K562 (cell line): ENCODE measurements around the gene SLC9A1. TPM values are rescaled to one million over a fixed set of nuclear protein-coding genes. Genes with fewer than 3 reads are reported as not detected.

Experiments
- CBFA2T2 ChIP-seq: fragments of 450-650 bp; conservative IDR thresholded peaks from 2 replicates; pipeline ENCODE4 v1.6.1; 2017; ENCODE audit warnings: mild to moderate bottlenecking
- COPS2 ChIP-seq: fragments of 450-650 bp; conservative IDR thresholded peaks from 2 replicates; pipeline ENCODE4 v1.6.1; 2016; ENCODE audit warnings: mild to moderate bottlenecking, moderate library complexity
- CREM ChIP-seq: IDR thresholded peaks from 2 replicates; pipeline ENCODE4 v1.6.1; 2014; ENCODE audit warnings: antibody characterized with exemption, low read depth
- EP300 ChIP-seq: IDR thresholded peaks from 2 replicates; pipeline ENCODE4 v1.6.1; 2012; ENCODE audit warnings: low read length, improper control_type of control experiment
- GABPB2 ChIP-seq: fragments of 250-450 bp; sonication (Bioruptor Pico); conservative IDR thresholded peaks from 2 replicates; pipeline ENCODE4 v1.5.1; 2021; ENCODE audit warnings: mild to moderate bottlenecking
- KDM1A ChIP-seq, 2 experiments: fragments of 450-650 bp; IDR thresholded peaks; 2 replicates each; pipeline ENCODE4 v1.6.1; 2016; ENCODE audit warnings: mild to moderate bottlenecking in 2 of 2
- MAFF ChIP-seq: IDR thresholded peaks from 2 replicates; pipeline ENCODE4 v1.6.1; 2012; ENCODE audit warnings: low read length, improper control_type of control experiment
- MTA3 ChIP-seq: fragments of 450-650 bp; formaldehyde crosslinking; IDR thresholded peaks from 2 replicates; pipeline ENCODE4 v1.6.1; 2017; ENCODE audit warnings: mild to moderate bottlenecking, borderline replicate concordance
- MXI1 ChIP-seq: IDR thresholded peaks from 2 replicates; pipeline ENCODE4 v1.6.1; 2011; ENCODE audit warnings: low read depth, mild to moderate bottlenecking, improper control_type of control experiment, low read length
- PBX2 ChIP-seq, 2 experiments: IDR thresholded peaks in 1 of 2; conservative IDR thresholded peaks in 1 of 2; 2 replicates each; pipeline ENCODE4 v1.6.1; 2016; ENCODE audit warnings: low read depth in 2 of 2, mild to moderate bottlenecking in 1 of 2, missing compliant biosample characterization in 1 of 2, missing genetic modification characterization in 1 of 2, moderate library complexity in 1 of 2
- PKNOX1 ChIP-seq: fragments of 450-650 bp; IDR thresholded peaks from 2 replicates; pipeline ENCODE4 v1.6.1; 2016
- REST ChIP-seq, 2 experiments: fragments of 450-650 bp; formaldehyde crosslinking in 1 of 2; IDR thresholded peaks; 2 replicates each; pipeline versions ENCODE4 v1.4.0 to v1.6.1; 2014 to 2020; ENCODE audit warnings: mild to moderate bottlenecking in 2 of 2, borderline replicate concordance in 1 of 2, low read depth in 1 of 2
- SIX5 ChIP-seq, 2 experiments: IDR thresholded peaks; 2 replicates each; pipeline ENCODE4 v1.6.1; 2011; ENCODE audit warnings: low read length in 2 of 2, borderline replicate concordance in 1 of 2, low read depth in 1 of 2, mild to moderate bottlenecking in 1 of 2, moderate library complexity in 1 of 2; ENCODE audit not compliant: insufficient read depth in 1 of 2
- SLC30A9 ChIP-seq: fragments of 250-450 bp; sonication (Bioruptor Pico); IDR thresholded peaks from 2 replicates; pipeline ENCODE4 v1.8.0; 2022; ENCODE audit warnings: mild to moderate bottlenecking, moderate library complexity
- TEAD1 ChIP-seq, 2 experiments: fragments of 450-650 bp in 1 of 2; sonication (generic) in 1 of 2; formaldehyde crosslinking; IDR thresholded peaks; 2 replicates each; pipeline versions ENCODE4 v1.4.0 to v1.8.0; 2020 to 2022; ENCODE audit warnings: mild to moderate bottlenecking in 2 of 2, missing genetic modification reagents in 1 of 2
- TRIM24 ChIP-seq, 2 experiments: fragments of 450-650 bp; IDR thresholded peaks; 2 replicates each; pipeline ENCODE4 v1.6.1; 2016
- polyA plus RNA-seq, 8 experiments: library from polyadenylated mRNA; depleted of rRNA in 4 of 8; stranded (reverse) in 5 of 8; unstranded in 3 of 8; fragments of >200 nt; fragmentation: Nextera tagmentation in 2 of 8; fragmentation: Illumina TruSeq in 1 of 8; extraction: Ambion mirVana in 2 of 8; extraction: Trizol in 1 of 8; gene quantifications; 2 replicates each; pipeline versions ENCODE4 v1.2.1 to v1.2.3, GENCODE V29; 2011 to 2014; ENCODE audit warnings: inconsistent platforms in 1 of 8, missing spikeins in 1 of 8
- total RNA-seq, 7 experiments: library from RNA; depleted of rRNA in 6 of 7; stranded (reverse); fragments of >200 nt in 6 of 7; fragmentation: Illumina TruSeq in 2 of 7; extraction: Trizol in 2 of 7; gene quantifications; 2 replicates each; pipeline versions ENCODE4 v1.2.1 to v1.2.3, GENCODE V29; 2011 to 2021; ENCODE audit warnings: low replicate concordance in 1 of 7

SLC9A1 gene
- total and polyA plus RNA-seq, 9 of the 15 experiments (the other 6 are each of a cell fraction or from before 2014, with no cell fraction given), result 0.59 to 14.4 (median 2.0) TPM

- no peak for TF ChIP-seq REST (IDR thresholded peaks at IDR 0.05; ENCODE audit: borderline replicate concordance)
- TF ChIP-seq REST (CRISPR knock-in tag; IDR thresholded peaks at IDR 0.05; ENCODE audit: low read depth), result peak; percentile 7; the same call in 1 of the 2 replicates
- no peak for TF ChIP-seq COPS2
- no peak for TF ChIP-seq KDM1A (IDR thresholded peaks at IDR 0.05)
- TF ChIP-seq MAFF, result 0 out of 2 replicates have a peak, but pooled peaks have one; percentile 0
- 0 out of 2 replicates have a peak, but pooled peaks have one; percentile 30 for TF ChIP-seq MTA3
- 0 out of 4 replicates have a peak, but pooled peaks of 1 of the 2 experiments have one; percentile 5 for TF ChIP-seq TRIM24 (IDR thresholded peaks at IDR 0.05)
- TF ChIP-seq CREM, result no peak
- TF ChIP-seq GABPB2 (CRISPR knock-in tag), result peak; percentile 7; the same call in 1 of the 2 replicates
- TF ChIP-seq PBX2 (CRISPR knock-in tag; IDR thresholded peaks at IDR 0.05; ENCODE audit: low read depth), result no peak
- TF ChIP-seq PBX2 (tag; conservative IDR thresholded peaks at IDR 0.05; ENCODE audit: low read depth), result peak; percentile 5; the same call in 1 of the 2 replicates
- TF ChIP-seq EP300, result peak; percentile 4; the same call in 1 of the 2 replicates
- TF ChIP-seq SLC30A9 (CRISPR knock-in tag), result no peak
- TF ChIP-seq PKNOX1, result peak; percentile 55; the same call in 1 of the 2 replicates
- TF ChIP-seq CBFA2T2, result peak; percentile 29
- no peak for TF ChIP-seq SIX5 (IDR thresholded peaks at IDR 0.05; ENCODE audit: borderline replicate concordance in 1 of 2, insufficient read depth in 1 of 2, low read depth in 1 of 2, low read length in 2 of 2)
- TF ChIP-seq TEAD1 (CRISPR knock-in tag; IDR thresholded peaks at IDR 0.05), result 0 out of 4 replicates have a peak, but pooled peaks of 1 of the 2 experiments have one; percentile 3
- 0 out of 2 replicates have a peak, but pooled peaks have one; percentile 10 for TF ChIP-seq MXI1
Observed at GRCh38 chr1:27137544-27138075, 17.3 kb downstream of the SLC9A1 start (continued).
